Natural killer cell (primary cell): ENCODE measurements around the gene ATP11A. TPM values are rescaled to one million over a fixed set of nuclear protein-coding genes. Genes with fewer than 3 reads are reported as not detected.

Experiments
- ATAC-seq, 3 donors: fragments of 150-1000 bp in 2 of 3; fragments of 200-7000 bp in 1 of 3; cut with Tn5 transposase; 1 replicate in 1 of 3; 2 replicates in 2 of 3; pipeline ENCODE4 v1.10.0; 2021; ENCODE audit warnings: mild to moderate bottlenecking in 2 of 3, moderate library complexity in 2 of 3
- DNase-seq, 2 donors: peaks; one replicate each; pipeline versions ENCODE4 v3.0.0 to v3.0.0-alpha.2; 2013 to 2021; ENCODE audit warnings: mixed read lengths in 1 of 2
- H3K27ac ChIP-seq: one replicate; pipeline ENCODE4 v1.5.1; 2013; ENCODE audit warnings: mild to moderate bottlenecking, low read length
- H3K27me3 ChIP-seq: one replicate; pipeline ENCODE4 v1.6.1; 2013; ENCODE audit warnings: low read length; ENCODE audit not compliant: control insufficient read depth, insufficient read depth
- H3K36me3 ChIP-seq: one replicate; pipeline ENCODE4 v1.6.1; 2013; ENCODE audit warnings: low read length; ENCODE audit not compliant: control insufficient read depth, insufficient read depth
- H3K4me1 ChIP-seq: one replicate; pipeline ENCODE4 v1.6.1; 2013; ENCODE audit warnings: low read length; ENCODE audit not compliant: control insufficient read depth, insufficient read depth
- H3K4me3 ChIP-seq: one replicate; pipeline ENCODE4 v1.5.1; 2013; ENCODE audit warnings: low read length
- H3K9me3 ChIP-seq: one replicate; pipeline ENCODE4 v1.6.1; 2013; ENCODE audit warnings: low read length; ENCODE audit not compliant: control insufficient read depth, insufficient read depth
- H3K27ac Mint-ChIP-seq, 2 donors: one replicate each; pipeline ENCODE4 v1.8.0; 2022; ENCODE audit warnings: mild to moderate bottlenecking in 2 of 2, mixed read lengths in 2 of 2, moderate library complexity in 1 of 2
- H3K27me3 Mint-ChIP-seq, 2 donors: one replicate each; pipeline ENCODE4 v1.8.0; 2022; ENCODE audit warnings: low read depth in 2 of 2, mixed read lengths in 2 of 2
- H3K36me3 Mint-ChIP-seq: one replicate; pipeline ENCODE4 v1.8.0; 2022; ENCODE audit warnings: mixed read lengths
- H3K4me1 Mint-ChIP-seq, 2 donors: one replicate each; pipeline ENCODE4 v1.8.0; 2022; ENCODE audit warnings: mixed read lengths in 2 of 2
- H3K4me3 Mint-ChIP-seq: one replicate; pipeline ENCODE4 v1.8.0; 2022; ENCODE audit warnings: mild to moderate bottlenecking, moderate library complexity, mixed read lengths
- H3K9me3 Mint-ChIP-seq, 2 donors: one replicate each; pipeline ENCODE4 v1.8.0; 2022; ENCODE audit warnings: mixed read lengths in 2 of 2
- CTCF ChIP-seq: fragments of 200-600 bp; IDR thresholded peaks from one replicate; pipeline ENCODE4 v1.8.0; 2022; ENCODE audit warnings: antibody characterized with exemption
- WGBS: methylation state at CpG from one replicate; pipeline ENCODE4 v1.1.7; 2013; ENCODE audit warnings: missing lambda C conversion rate; ENCODE audit not compliant: insufficient coverage; 5-methylcytosine and 5-hydroxymethylcytosine counted together
- intact Hi-C: fragments of 100-400 bp; cut with micrococcal nuclease; formaldehyde crosslinking; loops from one replicate; pipeline ENCODE4 v1.14.2; 2022
- total RNA-seq, 4 donors: library from RNA; stranded (reverse); fragments of 120-200 nt in 1 of 4; gene quantifications; one replicate each; pipeline versions ENCODE4 v1.2.3 to v1.2.4, GENCODE V29; 2013 to 2022

The ATP11A gene
- total RNA-seq, 3 donors from 2014 or later (not counting 1 experiment from before 2014, with no cell fraction given), result 47.1 to 68.6 (median 50.7) TPM

- Mint-ChIP-seq H3K9me3 (no peaks in the 10 kb centered on the region), H3K27ac (no peak overlapping the region), H3K4me3 (no peak overlapping the region), H3K4me1 (no peaks in the 10 kb centered on the region), H3K27me3 (no peaks in the 10 kb centered on the region), H3K36me3 (peaks cover 23% of the 10 kb centered on the region)
- TF ChIP-seq CTCF, result no peak
- H3K9me3 ChIP-seq, result no peaks in the 10 kb centered on the region
- H3K4me3 ChIP-seq, result no peak overlapping the region
- 98% methylated on average over 14 of the region's 19 CpGs for whole genome bisulfite sequencing
- H3K27me3 ChIP-seq, result no peaks in the 10 kb centered on the region
- H3K36me3 ChIP-seq, result peaks cover 23% of the 10 kb centered on the region
- no peak for DNase-seq
- H3K4me1 ChIP-seq, result no peaks in the 10 kb centered on the region
- intact Hi-C loops, result no loop called here
- no peak for ATAC-seq
- no peak overlapping the region for H3K27ac ChIP-seq
These were observed 131.7 kb downstream of the ATP11A start for GRCh38 chr13:112821340-112822055.

GRCh38 chr13:112822851-112823250 lies 133.0 kb downstream of the ATP11A start:
- no peak for TF ChIP-seq CTCF
- ATAC-seq (no peak), DNase-seq (no peak)
- H3K27me3 ChIP-seq, result no peaks in the 10 kb centered on the region
- H3K27ac ChIP-seq, result no peak overlapping the region
- peaks cover 23% of the 10 kb centered on the region for H3K36me3 Mint-ChIP-seq
- no peak overlapping the region for H3K27ac Mint-ChIP-seq
- no peak overlapping the region for H3K4me3 ChIP-seq
- H3K4me1 ChIP-seq, result no peaks in the 10 kb centered on the region
- intact Hi-C loops, result no loop called here
- no peaks in the 10 kb centered on the region for H3K9me3 ChIP-seq
- H3K4me3 Mint-ChIP-seq, result no peak overlapping the region
- H3K27me3 Mint-ChIP-seq, result no peaks in the 10 kb centered on the region
- peaks cover 22% of the 10 kb centered on the region for H3K36me3 ChIP-seq
- H3K4me1 Mint-ChIP-seq, result no peaks in the 10 kb centered on the region
- 91% methylated on average over 11 of the region's 11 CpGs for WGBS
- no peaks in the 10 kb centered on the region for H3K9me3 Mint-ChIP-seq

- no peaks in the 10 kb centered on the region for H3K27me3 ChIP-seq
- DNase-seq, result no peak
- intact Hi-C loops, result no loop called here
- Mint-ChIP-seq H3K27ac (no peak overlapping the region), H3K4me1 (no peaks in the 10 kb centered on the region), H3K9me3 (no peaks in the 10 kb centered on the region), H3K27me3 (no peaks in the 10 kb centered on the region), H3K4me3 (no peak overlapping the region), H3K36me3 (peaks cover 19% of the 10 kb centered on the region)
- no peak for ATAC-seq
- H3K4me1 ChIP-seq, result no peaks in the 10 kb centered on the region
- no peak overlapping the region for H3K27ac ChIP-seq
- peaks cover 19% of the 10 kb centered on the region for H3K36me3 ChIP-seq
- no peak overlapping the region for H3K4me3 ChIP-seq
- 93% methylated on average over 9 of the region's 10 CpGs for WGBS
- H3K9me3 ChIP-seq, result no peaks in the 10 kb centered on the region
- TF ChIP-seq CTCF, result no peak
These were observed 134.6 kb downstream of the ATP11A start for GRCh38 chr13:112824429-112824828.

GRCh38 chr13:112825071-112825470 lies 135.2 kb downstream of the ATP11A start:
- WGBS, result 96% methylated on average over 11 of the region's 11 CpGs
- Mint-ChIP-seq H3K36me3 (peaks cover 17% of the 10 kb centered on the region), H3K9me3 (no peaks in the 10 kb centered on the region), H3K4me3 (no peak overlapping the region), H3K4me1 (no peaks in the 10 kb centered on the region), H3K27me3 (no peaks in the 10 kb centered on the region), H3K27ac (peak overlapping the region in 1 of 2 donors; percentile 5)
- DNase-seq, result no peak
- no peaks in the 10 kb centered on the region for H3K27me3 ChIP-seq
- intact Hi-C loops, result no loop called here
- no peak overlapping the region for H3K27ac ChIP-seq
- H3K9me3 ChIP-seq, result no peaks in the 10 kb centered on the region
- no peak overlapping the region for H3K4me3 ChIP-seq
- no peaks in the 10 kb centered on the region for H3K4me1 ChIP-seq
- no peak for TF ChIP-seq CTCF
- H3K36me3 ChIP-seq, result peaks cover 17% of the 10 kb centered on the region
- no peak for ATAC-seq
